CD4-positive, alpha-beta T cell (primary cell): Measurements from ENCODE around the gene ACVR1. TPM values are rescaled to one million over a fixed set of nuclear protein-coding genes. Genes with fewer than 3 reads are reported as not detected.

ENCODE experiments used
- ATAC-seq: fragments of 200-7000 bp; cut with Tn5 transposase; one replicate; pipeline ENCODE4 v1.10.0; 2022; ENCODE audit warnings: mild to moderate bottlenecking; ENCODE audit not compliant: poor library complexity
- CTCF ChIA-PET: fragments of 350-600 bp; sonication (Branson Sonifier 250); formaldehyde crosslinking; loops from one replicate; lab custom pipeline; 2021; ENCODE audit warnings: antibody characterized with exemption, inconsistent platforms; lab: Charles Lee
- POLR2A ChIA-PET: fragments of 350-600 bp; sonication (Branson Sonifier 250); formaldehyde crosslinking; loops from one replicate; lab custom pipeline; 2021; ENCODE audit warnings: antibody characterized with exemption, inconsistent platforms; lab: Charles Lee
- DNase-seq, 14 experiments: peaks; one replicate each; pipeline ENCODE4 v3.0.0-alpha.2; 2013 to 2020; ENCODE audit warnings: mixed read lengths in 2 of 14
- H3K27ac ChIP-seq, 2 donors: one replicate each; pipeline versions ENCODE4 v1.5.1 to v1.7.0; 2013; ENCODE audit warnings: low read length in 2 of 2, low read depth in 1 of 2, mild to moderate bottlenecking in 1 of 2
- H3K27me3 ChIP-seq, 2 experiments: 1 replicate in 1 of 2; 2 replicates in 1 of 2; pipeline versions ENCODE4 v1.6.1 to v1.7.0; 2013; ENCODE audit warnings: low read length in 2 of 2, control low read depth in 1 of 2, mild to moderate bottlenecking in 1 of 2, moderate library complexity in 1 of 2; ENCODE audit not compliant: insufficient read depth in 2 of 2, control insufficient read depth in 1 of 2
- H3K36me3 ChIP-seq: one replicate; pipeline ENCODE4 v1.6.1; 2013; ENCODE audit warnings: low read length, control low read depth; ENCODE audit not compliant: insufficient read depth
- H3K4me1 ChIP-seq: one replicate; pipeline ENCODE4 v1.6.1; 2013; ENCODE audit warnings: low read length, control low read depth; ENCODE audit not compliant: insufficient read depth
- H3K4me3 ChIP-seq: one replicate; pipeline ENCODE4 v1.5.1; 2013; ENCODE audit warnings: mild to moderate bottlenecking, low read length, moderate library complexity
- H3K9me3 ChIP-seq, 2 experiments: 1 replicate in 1 of 2; 2 replicates in 1 of 2; pipeline versions ENCODE4 v1.6.1 to v1.7.0; 2013; ENCODE audit warnings: low read length in 2 of 2, mild to moderate bottlenecking in 2 of 2, control low read depth in 1 of 2, moderate library complexity in 1 of 2; ENCODE audit not compliant: control insufficient read depth in 1 of 2, insufficient read depth in 1 of 2
- H3K27ac Mint-ChIP-seq: one replicate; pipeline ENCODE4 v1.8.0; 2020; ENCODE audit warnings: mixed read lengths
- H3K27me3 Mint-ChIP-seq: one replicate; pipeline ENCODE4 v1.8.0; 2021; ENCODE audit warnings: mixed read lengths
- H3K36me3 Mint-ChIP-seq: one replicate; pipeline ENCODE4 v1.8.0; 2021; ENCODE audit warnings: low read depth, mixed read lengths
- H3K4me1 Mint-ChIP-seq: one replicate; pipeline ENCODE4 v1.8.0; 2021; ENCODE audit warnings: low read depth, mixed read lengths
- H3K4me3 Mint-ChIP-seq: one replicate; pipeline ENCODE4 v1.8.0; 2020; ENCODE audit warnings: mild to moderate bottlenecking, mixed read lengths
- H3K9me3 Mint-ChIP-seq: one replicate; pipeline ENCODE4 v1.8.0; 2020; ENCODE audit warnings: mixed read lengths
- intact Hi-C, 2 experiments: fragments of 100-400 bp; cut with DNase I in 1 of 2; cut with micrococcal nuclease in 1 of 2; formaldehyde crosslinking; loops; one replicate each; pipeline versions ENCODE4 v1.15.1 to v1.9.0; 2023 to 2025; cut with DNase I, micrococcal nuclease
- total RNA-seq, 174 experiments: library from RNA in 2 of 174; stranded (reverse) in 2 of 174; gene quantifications; one replicate each; pipeline ENCODE4 v1.2.3 and lab custom pipeline; 2021 to 2026
- TF ChIP-seq, protein P1 (sequence below): fragments of 200-600 bp; IDR thresholded peaks from one replicate; pipeline ENCODE4 v1.8.0; 2022; ENCODE audit warnings: antibody characterized with exemption, mild to moderate bottlenecking

The ACVR1 gene
- total RNA-seq, 2 experiments from 2014 or later, result 14.3 to 16.7 TPM

DNA sequence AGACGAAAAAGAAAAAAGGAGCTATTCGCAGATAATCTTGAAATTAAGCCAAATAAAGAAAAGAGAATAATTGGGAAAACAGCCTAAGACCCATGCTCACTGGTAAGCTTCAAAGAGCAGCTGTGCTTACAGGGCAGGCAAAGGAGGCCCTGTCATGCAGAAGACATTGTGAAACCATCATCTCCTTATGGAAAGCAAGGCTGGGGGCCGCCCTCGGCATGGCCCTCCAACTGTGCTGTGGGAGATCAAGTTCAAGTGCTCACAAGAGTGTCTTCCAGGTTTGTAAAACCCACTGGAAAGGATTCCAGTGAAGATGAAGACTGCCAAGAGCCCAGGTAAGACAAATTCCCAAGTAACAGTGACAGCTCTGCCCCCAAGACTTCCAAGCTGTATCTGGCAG lies 32.2 kb downstream of the ACVR1 start:
- no peaks in the 10 kb centered on the region for H3K9me3 ChIP-seq
- H3K4me1 ChIP-seq, result peaks cover 2% of the 10 kb centered on the region
- CTCF ChIA-PET, result interaction anchor here (1.4 kb wide), 1 partner anchor 11 kb away, joined by 7 read pairs; no protein-coding TSS in a partner anchor
- no peak overlapping the region for H3K27ac ChIP-seq
- Mint-ChIP-seq H3K36me3 (peaks cover 48% of the 10 kb centered on the region), H3K27ac (no peak overlapping the region), H3K4me1 (peaks cover 31% of the 10 kb centered on the region), H3K27me3 (no peaks in the 10 kb centered on the region), H3K9me3 (no peaks in the 10 kb centered on the region), H3K4me3 (no peak overlapping the region)
- DNase-seq, result no peak
- intact Hi-C loops, result no loop called here
- POLR2A ChIA-PET, result no interaction called here
- no peak overlapping the region for H3K4me3 ChIP-seq
- no peaks in the 10 kb centered on the region for H3K27me3 ChIP-seq
- TF ChIP-seq, protein P1, sequence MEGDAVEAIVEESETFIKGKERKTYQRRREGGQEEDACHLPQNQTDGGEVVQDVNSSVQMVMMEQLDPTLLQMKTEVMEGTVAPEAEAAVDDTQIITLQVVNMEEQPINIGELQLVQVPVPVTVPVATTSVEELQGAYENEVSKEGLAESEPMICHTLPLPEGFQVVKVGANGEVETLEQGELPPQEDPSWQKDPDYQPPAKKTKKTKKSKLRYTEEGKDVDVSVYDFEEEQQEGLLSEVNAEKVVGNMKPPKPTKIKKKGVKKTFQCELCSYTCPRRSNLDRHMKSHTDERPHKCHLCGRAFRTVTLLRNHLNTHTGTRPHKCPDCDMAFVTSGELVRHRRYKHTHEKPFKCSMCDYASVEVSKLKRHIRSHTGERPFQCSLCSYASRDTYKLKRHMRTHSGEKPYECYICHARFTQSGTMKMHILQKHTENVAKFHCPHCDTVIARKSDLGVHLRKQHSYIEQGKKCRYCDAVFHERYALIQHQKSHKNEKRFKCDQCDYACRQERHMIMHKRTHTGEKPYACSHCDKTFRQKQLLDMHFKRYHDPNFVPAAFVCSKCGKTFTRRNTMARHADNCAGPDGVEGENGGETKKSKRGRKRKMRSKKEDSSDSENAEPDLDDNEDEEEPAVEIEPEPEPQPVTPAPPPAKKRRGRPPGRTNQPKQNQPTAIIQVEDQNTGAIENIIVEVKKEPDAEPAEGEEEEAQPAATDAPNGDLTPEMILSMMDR, result no peak
- H3K36me3 ChIP-seq, result no peaks in the 10 kb centered on the region
- no peak for ATAC-seq

- POLR2A ChIA-PET, result no interaction called here
- peaks cover 39% of the 10 kb centered on the region for H3K4me1 Mint-ChIP-seq
- peaks cover 40% of the 10 kb centered on the region for H3K36me3 Mint-ChIP-seq
Observed at GRCh38 chr2:157843081-157843480, 33.0 kb downstream of the ACVR1 start.

DNA sequence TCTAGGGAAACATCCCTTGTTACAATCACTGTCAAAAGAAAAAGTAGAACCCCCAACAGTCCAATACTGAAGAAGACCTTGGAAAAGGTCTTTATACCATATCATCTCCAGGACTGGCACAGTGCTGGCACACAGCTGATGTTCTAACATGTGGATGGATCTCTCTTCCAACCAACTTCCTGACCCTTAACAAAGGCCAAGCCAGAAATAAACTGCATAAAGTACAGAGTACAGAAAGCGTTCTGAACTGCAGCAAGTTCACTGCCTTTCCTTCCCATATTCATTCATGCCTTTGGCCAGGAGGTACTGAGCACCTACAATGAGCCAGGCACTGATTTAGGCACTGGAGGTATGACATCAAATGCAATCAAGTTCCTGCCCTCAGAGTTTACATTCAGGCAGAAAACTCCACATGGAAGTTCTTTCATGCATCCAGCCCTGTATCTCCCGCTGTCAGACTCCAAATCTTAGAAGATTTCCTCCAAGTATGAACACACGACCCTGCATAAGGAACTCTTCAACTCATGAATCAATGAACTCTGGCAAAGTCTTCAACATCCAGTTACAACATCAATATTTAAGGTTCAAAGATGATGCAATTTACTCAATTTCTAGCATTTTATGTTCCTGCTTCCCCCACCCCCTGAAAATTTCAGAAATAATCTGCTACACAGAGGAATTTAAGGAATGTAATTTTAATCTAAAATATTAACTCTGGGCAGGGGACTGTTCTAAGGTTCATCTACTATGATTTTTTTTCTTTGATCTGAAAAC lies 33.8 kb downstream of the ACVR1 start:
- intact Hi-C loops, result no loop called here
- no peak overlapping the region for H3K27ac ChIP-seq
- Mint-ChIP-seq H3K27me3 (no peaks in the 10 kb centered on the region), H3K9me3 (no peaks in the 10 kb centered on the region), H3K27ac (no peak overlapping the region), H3K4me1 (peaks cover 42% of the 10 kb centered on the region), H3K36me3 (peaks cover 34% of the 10 kb centered on the region), H3K4me3 (no peak overlapping the region)
- H3K36me3 ChIP-seq, result no peaks in the 10 kb centered on the region
- H3K4me1 ChIP-seq, result peaks cover 7% of the 10 kb centered on the region
- DNase-seq (no peak), ATAC-seq (no peak)
- no peaks in the 10 kb centered on the region for H3K27me3 ChIP-seq
- ChIA-PET CTCF (no interaction called here), POLR2A (no interaction called here)
- no peak overlapping the region for H3K4me3 ChIP-seq
- H3K9me3 ChIP-seq, result no peaks in the 10 kb centered on the region
- TF ChIP-seq, protein P1, result no peak

More at GRCh38 chr2:157843081-157843480, 33.0 kb downstream of the ACVR1 start:
- DNase-seq (no peak), ATAC-seq (no peak)
- no peak overlapping the region for H3K27ac ChIP-seq
- H3K4me1 ChIP-seq, result peaks cover under 1% of the 10 kb centered on the region
- no peak overlapping the region for H3K4me3 ChIP-seq
- intact Hi-C loops, result no loop called here
- TF ChIP-seq, protein P1, result no peak
- no peaks in the 10 kb centered on the region for H3K9me3 ChIP-seq
- no peak overlapping the region for H3K27ac Mint-ChIP-seq
- CTCF ChIA-PET, result no interaction called here
- H3K27me3 ChIP-seq, result no peaks in the 10 kb centered on the region
- H3K36me3 ChIP-seq, result no peaks in the 10 kb centered on the region
- H3K9me3 Mint-ChIP-seq, result no peaks in the 10 kb centered on the region
- no peaks in the 10 kb centered on the region for H3K27me3 Mint-ChIP-seq
- H3K4me3 Mint-ChIP-seq, result no peak overlapping the region
